DMS53 (cell line): ENCODE measurements around the gene YWHAE.
A peak's percentile ranks its signal among the peaks of the same experiment; 100 is the strongest.
"Not testable (repeated sequence)": the region's sequence is repeated elsewhere in the genome, so short reads cannot be mapped to it uniquely, and the experiment has no call there.

Source experiments
- DNase-seq: peaks from one replicate; lab custom pipeline; 2025; lab: John Stamatoyannopoulos, UW

YWHAE gene

GRCh38 chr17:1399679-1400512 lies at the start of gene YWHAE:
TSS of gene YWHAE (minus strand) at chr17:1400222. CDS start at chr17:1400110, 112 bp downstream.
- DNase-seq, result peak; percentile 97

GRCh38 chr17:1449412-1449967 lies 49.5 kb upstream of the YWHAE start:
- no peak for DNase-seq

- no peak for DNase-seq
Measured at GRCh38 chr17:1447052-1447451, 47.0 kb upstream of the YWHAE start.

GRCh38 chr17:1446201-1446600 lies 46.2 kb upstream of the YWHAE start:
- no peak for DNase-seq

- not testable (repeated sequence) for DNase-seq
Measured at GRCh38 chr17:1445695-1446094, 45.7 kb upstream of the YWHAE start.

GRCh38 chr17:1442721-1443120 lies 42.7 kb upstream of the YWHAE start:
- DNase-seq, result not testable (repeated sequence)

- DNase-seq, result no peak
Measured at GRCh38 chr17:1442187-1442586, 42.2 kb upstream of the YWHAE start.

GRCh38 chr17:1440921-1441320 lies 40.9 kb upstream of the YWHAE start:
- no peak for DNase-seq

GRCh38 chr17:1438593-1439083 lies 38.6 kb upstream of the YWHAE start:
- DNase-seq, result no peak

GRCh38 chr17:1435326-1435725 lies 35.3 kb upstream of the YWHAE start:
- DNase-seq, result no peak

- DNase-seq, result no peak
Measured at GRCh38 chr17:1434150-1434549, 34.1 kb upstream of the YWHAE start.

- no peak for DNase-seq
Measured at GRCh38 chr17:1431631-1432104, 31.6 kb upstream of the YWHAE start.

GRCh38 chr17:1423456-1424135 lies 23.6 kb upstream of the YWHAE start:
- no peak for DNase-seq

- no peak for DNase-seq
Measured at GRCh38 chr17:1422885-1423284, 22.9 kb upstream of the YWHAE start.

GRCh38 chr17:1421470-1421869 lies 21.4 kb upstream of the YWHAE start:
- DNase-seq, result no peak

GRCh38 chr17:1420981-1421380 lies 21.0 kb upstream of the YWHAE start:
- no peak for DNase-seq

GRCh38 chr17:1420163-1420562 lies 20.1 kb upstream of the YWHAE start:
- no peak for DNase-seq

- not testable (repeated sequence) for DNase-seq
Measured at GRCh38 chr17:1418476-1418875, 18.5 kb upstream of the YWHAE start.

- DNase-seq, result no peak
Measured at GRCh38 chr17:1416414-1416813, 16.4 kb upstream of the YWHAE start.

- no peak for DNase-seq
Measured at GRCh38 chr17:1414634-1415033, 14.6 kb upstream of the YWHAE start.

- DNase-seq, result no peak
Measured at GRCh38 chr17:1414001-1414574, 14.1 kb upstream of the YWHAE start.

GRCh38 chr17:1413281-1413791 lies 13.3 kb upstream of the YWHAE start:
- DNase-seq, result peak; percentile 73
